ENCODE results near the gene FAM13A. TPM values are rescaled to one million over a fixed set of nuclear protein-coding genes. Genes with fewer than 3 reads are reported as not detected.

The FAM13A gene
- 10 to 100 TPM; 27.1 to 61.6 (median 36.8) TPM for total RNA-seq
- 10 to 100 TPM; 10.1 to 21.1 (median 13.6) TPM for polyA plus RNA-seq
- long read RNA-seq, donor 1, partial matches to known transcripts: 0 of 2 reads
- long read RNA-seq, donor 1, other reads (novel, unspliced or antisense): 0 of 2 reads
- long read RNA-seq, donor 2, partial matches to known transcripts: 0 of 2 reads
- long read RNA-seq, donor 2, other reads (novel, unspliced or antisense): 0 of 2 reads
- long read RNA-seq, donor 3, partial matches to known transcripts: 0 of 3 reads
- long read RNA-seq, donor 3, other reads (novel, unspliced or antisense): 0 of 3 reads
- long read RNA-seq, donor 4, partial matches to known transcripts: 12 of 22 reads
- long read RNA-seq, donor 4, other reads (novel, unspliced or antisense): 8 of 22 reads
- long read RNA-seq, donor 5, full-length matches to known transcripts: 10 of 30 reads
- long read RNA-seq, donor 5, partial matches to known transcripts: 14 of 30 reads
- long read RNA-seq, donor 5, other reads (novel, unspliced or antisense): 6 of 30 reads
- long read RNA-seq, donor 6, partial matches to known transcripts: 8 of 13 reads
- long read RNA-seq, donor 6, other reads (novel, unspliced or antisense): 5 of 13 reads
- long read RNA-seq, donor 7, partial matches to known transcripts: 0 of 1 reads
- long read RNA-seq, donor 7, other reads (novel, unspliced or antisense): 0 of 1 reads
- long read RNA-seq, donor 8, partial matches to known transcripts: 0 of 4 reads
- long read RNA-seq, donor 8, other reads (novel, unspliced or antisense): 0 of 4 reads
- long read RNA-seq, donor 9, full-length matches to known transcripts: 1 of 1 reads
- long read RNA-seq, donor 9, partial matches to known transcripts: 0 of 1 reads
- long read RNA-seq, donor 9, other reads (novel, unspliced or antisense): 0 of 1 reads
- long read RNA-seq, donor 10: 0 reads

DNA sequence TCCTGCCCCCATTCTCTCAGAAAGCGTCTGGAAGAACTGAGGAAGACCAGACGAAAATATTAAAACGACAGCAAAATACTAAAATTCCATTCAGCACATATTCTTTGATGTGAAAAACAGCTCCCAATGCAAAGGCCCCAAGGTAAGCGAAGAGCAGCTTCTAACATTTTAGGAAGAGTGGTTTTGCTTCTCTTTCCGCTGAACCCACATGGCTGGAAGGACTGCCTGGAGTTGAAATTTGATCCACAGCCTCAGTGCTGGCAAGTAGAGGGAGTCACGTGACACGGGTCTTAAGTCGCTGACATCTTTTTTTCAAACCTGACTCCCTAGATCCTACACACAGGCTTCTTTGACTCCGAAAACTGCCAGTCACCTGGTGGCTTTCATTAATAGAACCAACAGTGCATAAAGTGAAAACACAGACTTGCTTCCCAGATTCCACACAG lies at the start of gene FAM13A:
TSS of gene FAM13A (minus strand) at position 233 of the 446 bp plus-strand sequence. CDS start at position 12, 221 bp downstream.
- WGBS, 4 donors: 0 to 4% (median 2%) methylated on average over 9 of the region's 9 CpGs
- Histone ChIP-seq H3K4me3 (peak within 1 kb of the TSS in 2 of 4 donors; percentile 15 to 55), H3K27ac (peak within 1 kb of the TSS; percentile 0 to 79 (median 58)), H3K9me3 (replicated peaks in 1 of 3) (no peaks in the 10 kb centered on the region), H3K36me3 (replicated peaks in 1 of 2) (no peaks in the 10 kb centered on the region), H3K27me3 (no peaks in the 10 kb centered on the region), H3K4me1 (replicated peaks in 1 of 2) (peaks cover 0 to 27% of the 10 kb centered on the region in 2 donors)
- intact Hi-C loops (cut with DNase I): no loop called here
- peak; percentile 75 to 94 (median 88) for DNase-seq
- TF ChIP-seq POLR2A (IDR thresholded peaks at IDR 0.05): peak in 1 of 2 donors; percentile 56
- TF ChIP-seq, protein P1, sequence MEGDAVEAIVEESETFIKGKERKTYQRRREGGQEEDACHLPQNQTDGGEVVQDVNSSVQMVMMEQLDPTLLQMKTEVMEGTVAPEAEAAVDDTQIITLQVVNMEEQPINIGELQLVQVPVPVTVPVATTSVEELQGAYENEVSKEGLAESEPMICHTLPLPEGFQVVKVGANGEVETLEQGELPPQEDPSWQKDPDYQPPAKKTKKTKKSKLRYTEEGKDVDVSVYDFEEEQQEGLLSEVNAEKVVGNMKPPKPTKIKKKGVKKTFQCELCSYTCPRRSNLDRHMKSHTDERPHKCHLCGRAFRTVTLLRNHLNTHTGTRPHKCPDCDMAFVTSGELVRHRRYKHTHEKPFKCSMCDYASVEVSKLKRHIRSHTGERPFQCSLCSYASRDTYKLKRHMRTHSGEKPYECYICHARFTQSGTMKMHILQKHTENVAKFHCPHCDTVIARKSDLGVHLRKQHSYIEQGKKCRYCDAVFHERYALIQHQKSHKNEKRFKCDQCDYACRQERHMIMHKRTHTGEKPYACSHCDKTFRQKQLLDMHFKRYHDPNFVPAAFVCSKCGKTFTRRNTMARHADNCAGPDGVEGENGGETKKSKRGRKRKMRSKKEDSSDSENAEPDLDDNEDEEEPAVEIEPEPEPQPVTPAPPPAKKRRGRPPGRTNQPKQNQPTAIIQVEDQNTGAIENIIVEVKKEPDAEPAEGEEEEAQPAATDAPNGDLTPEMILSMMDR (IDR thresholded peaks at IDR 0.05): no peak

DNA sequence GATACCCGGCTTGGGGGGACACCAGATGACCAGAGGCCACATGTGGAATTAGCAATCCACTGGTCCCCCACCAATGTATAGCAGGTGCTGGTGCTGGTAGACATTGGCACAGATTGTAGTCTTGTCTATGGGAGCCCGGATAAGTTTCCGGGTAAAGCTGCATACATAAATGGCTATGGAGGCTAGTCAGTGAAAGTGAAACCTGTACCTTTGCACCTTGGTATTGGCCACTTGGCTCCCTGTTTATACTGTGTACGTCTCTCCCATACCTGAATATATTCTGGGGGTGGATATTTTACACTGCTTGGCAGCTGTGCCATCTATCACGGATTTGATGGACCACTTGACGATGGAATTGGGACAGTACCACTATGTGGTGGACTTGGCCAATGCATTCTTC lies 48.7 kb upstream of the FAM13A start:
- intact Hi-C loops (cut with DNase I): no loop called here
- DNase-seq: no peak
- WGBS, 4 donors: 86 to 93% (median 89%) methylated on average over 4 to 6 of the region's 6 CpGs
- Histone ChIP-seq H3K36me3 (replicated peaks in 1 of 2) (no peaks in the 10 kb centered on the region), H3K9me3 (replicated peaks in 1 of 3) (no peaks in the 10 kb centered on the region), H3K27ac (no peak overlapping the region), H3K27me3 (no peaks in the 10 kb centered on the region), H3K4me3 (no peak overlapping the region), H3K4me1 (replicated peaks in 1 of 2) (peaks cover 3 to 7% of the 10 kb centered on the region in 2 donors)
- TF ChIP-seq, protein P1 (IDR thresholded peaks at IDR 0.05): no peak
- no peak for TF ChIP-seq POLR2A (IDR thresholded peaks at IDR 0.05)

DNA sequence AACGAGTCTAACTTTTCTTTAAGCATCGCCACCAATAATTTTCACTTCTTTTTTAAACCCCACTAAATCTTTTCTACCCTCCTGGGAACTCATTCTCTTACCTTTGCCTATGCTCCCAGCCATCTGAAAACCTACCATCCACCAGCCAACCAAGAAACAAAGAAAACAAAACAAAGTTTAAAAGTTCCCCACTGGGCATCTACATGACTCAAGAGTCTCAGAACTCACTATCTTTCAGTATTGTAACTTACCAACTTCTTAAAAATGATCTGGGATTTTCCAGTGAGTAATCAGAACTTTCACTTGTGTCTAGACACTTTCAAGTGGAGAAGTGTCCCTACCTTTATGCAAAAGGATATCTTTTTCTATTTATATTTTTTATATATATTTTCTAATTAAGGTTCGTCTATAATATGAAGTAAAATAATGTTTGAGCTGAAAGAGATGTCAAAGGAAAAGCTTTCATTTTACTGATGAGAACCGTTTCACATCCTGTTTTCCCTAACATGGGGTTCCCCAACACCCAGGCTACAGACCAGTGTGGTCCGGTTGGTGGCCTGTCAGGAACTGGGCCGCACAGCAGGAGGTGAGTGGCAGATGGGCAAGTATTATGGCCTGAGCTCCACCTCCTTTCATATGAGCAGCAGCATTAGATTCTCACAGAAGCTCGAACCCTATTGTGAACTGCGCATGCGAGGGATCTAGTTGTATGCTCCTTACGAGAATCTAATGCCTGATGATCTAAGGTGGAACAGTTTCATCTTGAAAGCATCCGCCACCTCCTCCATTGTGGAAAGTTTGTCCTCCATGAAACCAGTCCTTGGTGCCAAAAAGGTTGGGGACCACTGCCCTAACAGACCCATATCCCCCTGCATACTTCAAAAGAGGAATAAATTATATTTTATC lies 44.5 kb upstream of the FAM13A start:
- no peak overlapping the region for H3K4me3 ChIP-seq
- no peaks in the 10 kb centered on the region for H3K27me3 ChIP-seq
- WGBS, 4 donors: 81 to 87% (median 84%) methylated on average over 11 of the region's 11 CpGs
- intact Hi-C loops (cut with DNase I): no loop called here
- no peak for DNase-seq
- no peaks in the 10 kb centered on the region for H3K36me3 ChIP-seq (replicated peaks in 1 of 2)
- no peaks in the 10 kb centered on the region for H3K4me1 ChIP-seq (replicated peaks in 1 of 2)
- no peaks in the 10 kb centered on the region for H3K9me3 ChIP-seq (replicated peaks in 1 of 3)
- no peak overlapping the region for H3K27ac ChIP-seq
- no peak for TF ChIP-seq POLR2A (IDR thresholded peaks at IDR 0.05)
- TF ChIP-seq, protein P1 (IDR thresholded peaks at IDR 0.05): no peak
